ENCODE results near the gene FCSK. TPM values are rescaled to one million over a fixed set of nuclear protein-coding genes. Genes with fewer than 3 reads are reported as not detected.

Gene FCSK
- total RNA-seq, 1 experiment from 2014 or later = 11.2 TPM

DNA sequence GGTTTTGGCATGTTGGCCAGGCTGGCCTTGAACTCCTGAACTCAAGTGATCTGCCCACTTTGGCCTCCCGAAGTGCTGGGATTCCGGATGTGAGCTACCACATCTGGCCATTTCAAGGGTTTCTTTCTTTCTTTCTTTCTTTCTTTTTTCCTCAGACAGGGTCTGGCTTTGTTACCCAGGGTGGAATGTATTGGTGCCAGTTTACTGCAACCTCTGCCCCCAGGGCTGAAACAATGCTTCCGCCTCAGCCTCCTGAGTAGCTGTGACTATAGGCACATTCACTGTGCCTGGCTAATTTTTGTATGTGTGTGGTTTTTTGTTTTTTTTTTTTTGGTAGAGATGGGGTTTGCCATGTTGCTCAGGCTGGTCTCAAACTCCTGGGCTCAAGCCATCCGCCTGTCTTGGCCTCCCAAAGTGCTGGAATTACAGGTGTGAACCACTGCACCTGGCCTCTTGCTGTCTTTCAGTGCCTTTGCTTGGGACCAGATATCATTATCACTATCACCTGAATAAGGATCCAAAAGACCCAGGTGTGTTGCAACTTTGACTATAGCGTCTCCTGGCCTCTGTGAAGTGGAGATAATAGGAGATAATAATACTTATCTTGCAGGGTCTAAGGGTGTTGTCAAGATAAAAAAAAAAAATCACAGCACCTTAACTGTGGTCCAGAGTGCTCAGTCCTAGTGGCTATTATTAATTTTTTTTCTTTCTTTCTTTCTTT, 3.2 kb downstream of the FCSK start:
- no TSS peak for BruUV-seq (replicated peaks)
- H3K27me3 ChIP-seq (replicated peaks; ENCODE audit: insufficient read depth, low read depth, low read length, poor library complexity) = no peaks in the 10 kb centered on the region
- no peak overlapping the region for H3K4me3 ChIP-seq (ENCODE audit: low read depth, low read length, poor library complexity, severe bottlenecking)
- no peak for TF ChIP-seq EZH2 (IDR thresholded peaks at IDR 0.05; ENCODE audit: borderline replicate concordance, low read depth, low read length, poor library complexity, severe bottlenecking)
- TF ChIP-seq CTCF (conservative IDR thresholded peaks at IDR 0.05; ENCODE audit: low read depth, low read length) = no peak
- no peak overlapping the region for H3K27ac ChIP-seq (ENCODE audit: low read depth, low read length, poor library complexity, severe bottlenecking)
- no peaks in the 10 kb centered on the region for H3K36me3 ChIP-seq (ENCODE audit: insufficient read depth, low read length, poor library complexity, severe bottlenecking)
- CTCF ChIA-PET = no interaction called here
- no peak for DNase-seq (ENCODE audit: low spot score)
- intact Hi-C loops (cut with micrococcal nuclease; ENCODE audit: unreplicated experiment) = no loop called here
- POLR2A ChIA-PET (ENCODE audit: low non-redundant PET) = no interaction called here
- H3K9me3 ChIP-seq (ENCODE audit: low read depth, low read length, poor library complexity, severe bottlenecking) = no peaks in the 10 kb centered on the region
- H3K4me1 ChIP-seq (ENCODE audit: insufficient read depth, low read length, poor library complexity, severe bottlenecking) = peaks cover 13% of the 10 kb centered on the region

- BruUV-seq (replicated peaks) = no TSS peak
- POLR2A ChIA-PET (ENCODE audit: low non-redundant PET) = no interaction called here
- no peaks in the 10 kb centered on the region for H3K36me3 ChIP-seq (ENCODE audit: insufficient read depth, low read length, poor library complexity, severe bottlenecking)
- CTCF ChIA-PET = no interaction called here
- no peaks in the 10 kb centered on the region for H3K9me3 ChIP-seq (ENCODE audit: low read depth, low read length, poor library complexity, severe bottlenecking)
- no peak overlapping the region for H3K4me3 ChIP-seq (ENCODE audit: low read depth, low read length, poor library complexity, severe bottlenecking)
- intact Hi-C loops (cut with micrococcal nuclease; ENCODE audit: unreplicated experiment) = no loop called here
- no peaks in the 10 kb centered on the region for H3K27me3 ChIP-seq (replicated peaks; ENCODE audit: insufficient read depth, low read depth, low read length, poor library complexity)
- TF ChIP-seq CTCF (conservative IDR thresholded peaks at IDR 0.05; ENCODE audit: low read depth, low read length) (no peak), EZH2 (IDR thresholded peaks at IDR 0.05; ENCODE audit: borderline replicate concordance, low read depth, low read length, poor library complexity, severe bottlenecking) (no peak)
- no peak overlapping the region for H3K27ac ChIP-seq (ENCODE audit: low read depth, low read length, poor library complexity, severe bottlenecking)
- peaks cover 9% of the 10 kb centered on the region for H3K4me1 ChIP-seq (ENCODE audit: insufficient read depth, low read length, poor library complexity, severe bottlenecking)
- DNase-seq (ENCODE audit: low spot score) = peak; percentile 56
These were observed 6.4 kb downstream of the FCSK start for GRCh38 chr16:70460737-70461261.

- no peak for DNase-seq (ENCODE audit: low spot score)
- Histone ChIP-seq H3K4me3 (ENCODE audit: low read depth, low read length, poor library complexity, severe bottlenecking) (no peak overlapping the region), H3K36me3 (ENCODE audit: insufficient read depth, low read length, poor library complexity, severe bottlenecking) (no peaks in the 10 kb centered on the region), H3K4me1 (ENCODE audit: insufficient read depth, low read length, poor library complexity, severe bottlenecking) (peaks cover 9% of the 10 kb centered on the region), H3K9me3 (ENCODE audit: low read depth, low read length, poor library complexity, severe bottlenecking) (no peaks in the 10 kb centered on the region), H3K27me3 (replicated peaks; ENCODE audit: insufficient read depth, low read depth, low read length, poor library complexity) (no peaks in the 10 kb centered on the region), H3K27ac (ENCODE audit: low read depth, low read length, poor library complexity, severe bottlenecking) (no peak overlapping the region)
- intact Hi-C loops (cut with micrococcal nuclease; ENCODE audit: unreplicated experiment) = no loop called here
- ChIA-PET POLR2A (ENCODE audit: low non-redundant PET) (no interaction called here), CTCF (no interaction called here)
- TF ChIP-seq CTCF (conservative IDR thresholded peaks at IDR 0.05; ENCODE audit: low read depth, low read length) (no peak), EZH2 (IDR thresholded peaks at IDR 0.05; ENCODE audit: borderline replicate concordance, low read depth, low read length, poor library complexity, severe bottlenecking) (no peak)
- BruUV-seq (replicated peaks) = no TSS peak
These were observed 8.8 kb downstream of the FCSK start for GRCh38 chr16:70463235-70463634.

Measured in A673 (cell line).